Lower leg skin (tissue), 4 donors: ENCODE results near the gene C1QTNF3. TPM values are rescaled to one million over a fixed set of nuclear protein-coding genes. Genes with fewer than 3 reads are reported as not detected.
"Not testable (repeated sequence)": the region's sequence is repeated elsewhere in the genome, so short reads cannot be mapped to it uniquely, and the experiment has no call there.

Experiments
- DNase-seq, 2 donors: peaks; one replicate each; pipeline ENCODE4 v3.0.0-alpha.2; 2019; ENCODE audit warnings: low spot score in 2 of 2
- H3K4me3 ChIP-seq: fragments of 200-600 bp; sonication (generic); 2 replicates; pipeline ENCODE4 v1.5.1; 2017; ENCODE audit warnings: mild to moderate bottlenecking, low read depth; ENCODE audit not compliant: poor library complexity, severe bottlenecking
- POLR2A ChIP-seq, 2 donors: fragments of 450-650 bp; IDR thresholded peaks; one replicate each; pipeline ENCODE4 v1.6.1; 2016 to 2017; ENCODE audit warnings: antibody characterized with exemption in 2 of 2, mild to moderate bottlenecking in 1 of 2, moderate library complexity in 1 of 2
- WGBS, 2 donors: methylation state at CpG; one replicate each; pipeline ENCODE4 v1.1.5; 2018; 5-methylcytosine and 5-hydroxymethylcytosine counted together
- intact Hi-C: fragments of 100-400 bp; cut with DNase I; formaldehyde crosslinking; loops from one replicate; pipeline ENCODE4 v1.15.0; 2023; ENCODE audit warnings: low total_unique reads
- total RNA-seq, 4 donors: library from RNA; depleted of rRNA; stranded (reverse); fragments of >200 nt; gene quantifications; one replicate each; pipeline ENCODE4 v1.1.0, GENCODE V29; 2016
- TF ChIP-seq, protein P1 (sequence below), 3 donors: fragments of 450-650 bp; IDR thresholded peaks; one replicate each; pipeline ENCODE4 v1.5.1; 2016; ENCODE audit warnings: antibody characterized with exemption in 3 of 3, mild to moderate bottlenecking in 3 of 3, moderate library complexity in 2 of 3

C1QTNF3 gene
- total RNA-seq, 4 donors from 2014 or later: 3.3 to 14.9 (median 7.4) TPM

DNA sequence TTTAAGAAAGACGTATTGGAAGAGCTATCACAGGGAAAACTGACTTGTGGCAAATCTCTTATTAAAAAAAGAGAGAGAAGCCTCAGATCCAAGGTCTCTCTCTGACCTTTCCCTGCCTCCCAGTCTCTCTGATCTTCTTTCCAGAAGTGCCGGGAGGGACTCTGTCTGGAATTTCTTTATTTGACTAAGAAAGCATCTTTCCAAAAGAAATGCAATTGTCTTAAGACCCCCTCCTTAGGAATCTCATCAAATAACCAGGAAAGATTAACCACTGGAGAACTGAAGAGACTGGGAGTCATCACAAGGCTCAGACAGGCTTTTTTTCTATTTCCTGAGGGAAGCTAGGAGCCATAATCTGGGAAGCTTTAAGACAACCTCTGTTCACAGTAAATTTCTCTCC lies 4.6 kb downstream of the C1QTNF3 start:
- DNase-seq: no peak
- intact Hi-C loops: no loop called here
- 54 to 57% methylated on average over 2 of the region's 2 CpGs for WGBS, 2 donors
- H3K4me3 ChIP-seq: no peak overlapping the region
- TF ChIP-seq POLR2A (IDR thresholded peaks at IDR 0.05): no peak
- TF ChIP-seq, protein P1, sequence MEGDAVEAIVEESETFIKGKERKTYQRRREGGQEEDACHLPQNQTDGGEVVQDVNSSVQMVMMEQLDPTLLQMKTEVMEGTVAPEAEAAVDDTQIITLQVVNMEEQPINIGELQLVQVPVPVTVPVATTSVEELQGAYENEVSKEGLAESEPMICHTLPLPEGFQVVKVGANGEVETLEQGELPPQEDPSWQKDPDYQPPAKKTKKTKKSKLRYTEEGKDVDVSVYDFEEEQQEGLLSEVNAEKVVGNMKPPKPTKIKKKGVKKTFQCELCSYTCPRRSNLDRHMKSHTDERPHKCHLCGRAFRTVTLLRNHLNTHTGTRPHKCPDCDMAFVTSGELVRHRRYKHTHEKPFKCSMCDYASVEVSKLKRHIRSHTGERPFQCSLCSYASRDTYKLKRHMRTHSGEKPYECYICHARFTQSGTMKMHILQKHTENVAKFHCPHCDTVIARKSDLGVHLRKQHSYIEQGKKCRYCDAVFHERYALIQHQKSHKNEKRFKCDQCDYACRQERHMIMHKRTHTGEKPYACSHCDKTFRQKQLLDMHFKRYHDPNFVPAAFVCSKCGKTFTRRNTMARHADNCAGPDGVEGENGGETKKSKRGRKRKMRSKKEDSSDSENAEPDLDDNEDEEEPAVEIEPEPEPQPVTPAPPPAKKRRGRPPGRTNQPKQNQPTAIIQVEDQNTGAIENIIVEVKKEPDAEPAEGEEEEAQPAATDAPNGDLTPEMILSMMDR (IDR thresholded peaks at IDR 0.05): no peak

DNA sequence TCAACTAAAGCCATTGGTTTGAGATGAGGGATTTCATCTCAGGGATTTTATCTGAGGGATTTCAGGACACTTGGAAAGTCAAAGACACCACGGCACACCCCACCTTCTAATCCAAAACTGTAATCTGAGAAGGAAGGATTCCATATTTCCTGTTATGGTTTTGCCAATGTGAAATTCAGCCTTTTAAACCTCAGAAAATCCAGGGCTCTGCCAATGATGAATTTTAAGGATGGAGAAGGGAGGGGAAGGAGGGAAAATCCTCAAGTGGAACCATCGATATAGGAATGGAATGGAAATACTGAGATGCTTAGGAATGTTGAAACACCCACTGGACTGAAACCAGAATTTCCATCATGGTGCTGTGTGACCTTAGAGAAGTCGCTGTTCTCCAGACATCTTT lies 5.3 kb downstream of the C1QTNF3 start:
- TF ChIP-seq, protein P1 (IDR thresholded peaks at IDR 0.05): no peak
- no peak for TF ChIP-seq POLR2A (IDR thresholded peaks at IDR 0.05)
- no peak for DNase-seq
- 58 to 69% methylated on average over 3 of the region's 3 CpGs for WGBS, 2 donors
- no peak overlapping the region for H3K4me3 ChIP-seq
- intact Hi-C loops: no loop called here

DNA sequence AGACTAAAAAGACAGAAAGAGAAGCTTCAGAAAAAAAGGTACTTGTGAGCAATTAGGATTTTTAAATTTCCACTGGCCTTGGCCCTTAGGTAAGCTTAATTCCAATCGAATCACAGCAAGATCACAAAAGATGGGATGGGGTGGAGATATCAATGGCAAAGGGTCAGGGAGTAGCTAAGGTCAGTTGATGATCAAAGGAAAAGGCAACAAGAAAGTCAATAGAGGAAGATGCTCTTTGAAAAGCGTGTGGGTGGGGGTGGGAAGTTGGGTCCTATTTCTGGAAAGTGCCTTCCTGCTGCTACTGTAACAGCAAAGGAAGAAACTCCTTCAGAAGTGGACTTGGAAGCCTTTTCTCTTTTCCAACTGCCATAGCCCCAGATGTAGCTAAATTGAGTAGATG lies 7.3 kb downstream of the C1QTNF3 start:
- no peak for TF ChIP-seq POLR2A (IDR thresholded peaks at IDR 0.05)
- TF ChIP-seq, protein P1 (IDR thresholded peaks at IDR 0.05): no peak
- 81 to 82% methylated on average over 2 of the region's 2 CpGs for WGBS, 2 donors

DNA sequence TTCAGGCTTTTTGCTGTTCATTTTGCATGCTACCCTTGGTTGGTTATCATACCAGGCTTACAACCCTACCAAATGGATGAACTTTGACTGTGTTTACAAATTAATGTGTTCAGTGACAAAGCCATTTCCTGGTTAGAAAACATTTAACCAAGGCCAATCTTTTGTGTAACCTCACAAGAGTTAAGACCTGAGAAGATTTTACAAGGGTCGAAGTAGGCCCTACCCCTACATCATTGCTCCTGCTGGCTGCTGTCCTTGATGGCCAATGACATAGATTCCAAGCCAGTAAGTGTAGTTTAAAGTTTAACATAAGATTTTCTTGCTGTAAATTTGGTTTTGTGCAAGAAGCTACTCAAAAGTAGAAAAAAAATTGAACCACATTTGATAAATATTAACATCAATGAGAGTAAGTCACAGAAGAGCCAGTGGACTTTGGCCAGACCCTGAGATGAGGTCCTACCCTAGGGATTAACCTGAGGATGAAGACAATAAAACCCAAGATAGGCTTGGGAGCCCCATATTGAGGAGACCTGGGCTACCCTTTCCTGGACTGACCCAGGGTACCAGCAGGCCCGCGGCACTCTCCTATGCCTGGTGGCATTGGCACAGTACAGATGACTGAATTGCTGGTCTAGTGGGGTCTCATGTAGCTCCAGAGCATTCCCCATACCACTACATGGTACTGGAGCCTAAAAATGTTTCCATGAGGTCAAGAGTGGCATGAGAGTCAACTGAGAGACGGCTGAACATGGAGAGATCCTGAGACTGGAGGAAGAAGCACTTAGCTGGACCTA lies 8.3 kb downstream of the C1QTNF3 start:
- DNase-seq: no peak
- WGBS, 2 donors: 93 to 98% methylated on average over 4 of the region's 4 CpGs
- H3K4me3 ChIP-seq: no peak overlapping the region
- intact Hi-C loops: no loop called here
- TF ChIP-seq POLR2A (IDR thresholded peaks at IDR 0.05): no peak
- TF ChIP-seq, protein P1 (IDR thresholded peaks at IDR 0.05): no peak

More for the DNA sequence above, 7.3 kb downstream of the C1QTNF3 start:
- no peak for DNase-seq
- intact Hi-C loops: no loop called here
- no peak overlapping the region for H3K4me3 ChIP-seq

DNA sequence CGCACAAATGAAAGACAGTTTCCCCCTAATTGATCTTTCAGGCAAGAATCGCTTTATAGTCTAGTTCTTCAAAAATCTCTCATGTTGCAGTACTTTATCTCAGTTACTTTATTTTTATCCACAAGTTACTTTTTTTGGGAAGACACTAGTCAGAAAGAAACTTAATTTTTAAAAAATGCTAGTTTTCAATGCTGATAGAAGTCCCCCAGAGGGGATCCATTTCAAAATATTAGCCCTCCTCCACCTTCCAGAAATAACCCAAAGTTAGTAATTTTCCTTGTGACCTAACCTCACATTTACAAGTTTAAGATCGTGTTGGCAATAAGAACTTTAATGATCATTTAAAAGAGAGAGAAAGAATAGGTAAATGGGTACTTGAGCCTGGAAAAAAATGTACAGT lies 11.0 kb downstream of the C1QTNF3 start:
- TF ChIP-seq, protein P1 (IDR thresholded peaks at IDR 0.05): no peak
- TF ChIP-seq POLR2A (IDR thresholded peaks at IDR 0.05): no peak
- 83 to 88% methylated on average over 3 of the region's 3 CpGs for WGBS, 2 donors
- H3K4me3 ChIP-seq: no peak overlapping the region
- intact Hi-C loops: no loop called here
- DNase-seq: no peak

DNA sequence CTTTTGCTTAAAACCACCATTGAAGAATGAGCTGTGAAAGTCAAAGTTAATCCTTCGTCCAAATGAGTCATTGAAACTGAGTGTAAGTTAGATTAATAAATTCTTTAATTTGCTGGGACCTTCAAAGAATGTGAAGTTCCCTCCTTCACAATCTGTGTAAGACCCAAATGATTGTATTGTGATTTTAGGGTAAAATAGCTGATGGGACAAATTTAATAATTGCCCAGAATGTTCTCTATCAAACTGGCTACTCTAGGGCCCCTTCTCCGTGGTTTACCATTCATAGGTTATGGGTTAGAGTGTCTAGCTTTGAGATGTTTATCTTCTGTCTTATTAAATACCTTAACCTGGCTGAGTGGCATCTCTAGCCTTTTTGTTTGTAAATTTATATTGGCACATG lies 11.9 kb downstream of the C1QTNF3 start:
- intact Hi-C loops: no loop called here
- 84 to 88% methylated on average over 2 of the region's 2 CpGs for WGBS, 2 donors
- no peak for TF ChIP-seq POLR2A (IDR thresholded peaks at IDR 0.05)
- TF ChIP-seq, protein P1 (IDR thresholded peaks at IDR 0.05): no peak
- no peak for DNase-seq
- no peak overlapping the region for H3K4me3 ChIP-seq

DNA sequence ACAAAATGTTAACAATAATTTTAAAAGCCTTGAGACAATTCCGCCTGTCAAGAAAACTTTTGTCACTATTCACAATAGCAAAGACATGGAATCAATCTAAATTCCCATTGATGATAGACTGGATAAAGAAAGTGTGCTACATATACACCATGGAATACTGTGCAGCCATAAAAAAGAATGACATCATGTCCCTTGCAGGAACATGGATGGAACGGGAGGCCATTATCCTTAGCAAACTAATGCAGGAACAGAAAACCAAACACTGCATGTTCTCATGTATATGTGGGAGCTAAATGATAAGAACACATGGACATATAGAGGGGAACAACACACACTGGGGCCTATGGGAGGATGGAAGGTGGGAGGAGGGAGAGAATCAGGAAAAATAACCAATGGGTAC lies 12.4 kb downstream of the C1QTNF3 start:
- 92 to 95% methylated on average over 2 of the region's 2 CpGs for WGBS, 2 donors
- intact Hi-C loops, DNase-seq, H3K4me3 ChIP-seq: not testable (repeated sequence)
